OCI-LY7 (cell line): ENCODE measurements around the gene METTL26.

Experiments used
- CTCF ChIP-seq: fragments of 200-600 bp; sonication (generic); conservative IDR thresholded peaks from 2 replicates; pipeline ENCODE4 v1.5.1; 2014; ENCODE audit warnings: mild to moderate bottlenecking, antibody characterized with exemption, low read length, moderate library complexity, mixed read lengths
- EZH2phosphoT487 ChIP-seq: fragments of 200-600 bp; sonication (generic); IDR thresholded peaks from 2 replicates; pipeline ENCODE4 v1.6.1; 2018; ENCODE audit warnings: low read depth, borderline replicate concordance, mild to moderate bottlenecking, mixed run types, antibody characterized with exemption, low read length, moderate library complexity, mixed read lengths

- TF ChIP-seq CTCF, result no peak
- no peak for TF ChIP-seq EZH2phosphoT487
Observed at GRCh38 chr16:671353-672131, 35.4 kb upstream of the METTL26 start.
